OCI-LY7 (cell line): ENCODE results near the gene ZBTB9.

Experiments
- CTCF ChIP-seq: fragments of 200-600 bp; sonication (generic); conservative IDR thresholded peaks from 2 replicates; pipeline ENCODE4 v1.5.1; 2014; ENCODE audit warnings: mild to moderate bottlenecking, antibody characterized with exemption, low read length, moderate library complexity, mixed read lengths
- EZH2phosphoT487 ChIP-seq: fragments of 200-600 bp; sonication (generic); IDR thresholded peaks from 2 replicates; pipeline ENCODE4 v1.6.1; 2018; ENCODE audit warnings: low read depth, borderline replicate concordance, mild to moderate bottlenecking, mixed run types, antibody characterized with exemption, low read length, moderate library complexity, mixed read lengths

GRCh38 chr6:33440649-33441309 is 13.6 kb upstream of the ZBTB9 start:
- TF ChIP-seq CTCF (no peak), EZH2phosphoT487 (no peak)
